Measurements from ENCODE around the gene KCND2.

KCND2 gene

GRCh38 chr7:120738816-120739215 lies 465.8 kb downstream of the KCND2 start:
- Histone ChIP-seq H3K27ac (ENCODE audit: low read depth, low read length, poor library complexity, severe bottlenecking) (no peak overlapping the region), H4K20me1 (ENCODE audit: insufficient read depth, low read length) (no peaks in the 10 kb centered on the region), H2AFZ (ENCODE audit: low read length) (no peak overlapping the region), H3K27me3 (ENCODE audit: insufficient read depth, low read length) (no peaks in the 10 kb centered on the region), H3F3A (ENCODE audit: insufficient read depth, low read length) (no peaks in the 10 kb centered on the region), H3K9ac (ENCODE audit: low read length) (no peak overlapping the region), H3K4me2 (ENCODE audit: low read length) (no peak overlapping the region), H3K4me1 (ENCODE audit: insufficient read depth, low read length, severe bottlenecking) (no peaks in the 10 kb centered on the region), H3K79me2 (ENCODE audit: insufficient read depth, low read length) (no peaks in the 10 kb centered on the region), H3K9me2 (ENCODE audit: low read depth, low read length) (no peaks in the 10 kb centered on the region), H3K4me3 (ENCODE audit: low read depth, low read length, poor library complexity, severe bottlenecking) (no peak overlapping the region), H3K36me3 (ENCODE audit: insufficient read depth, low read length) (no peaks in the 10 kb centered on the region), H3K9me3 (ENCODE audit: low read length) (no peaks in the 10 kb centered on the region)
- TF ChIP-seq CTCF (IDR thresholded peaks at IDR 0.05; ENCODE audit: low read length), result no peak
- no peak for TF ChIP-seq EZH2 (IDR thresholded peaks at IDR 0.05; ENCODE audit: borderline replicate concordance, low read length)

- Histone ChIP-seq H3K27me3 (ENCODE audit: insufficient read depth, low read length) (no peaks in the 10 kb centered on the region), H3K36me3 (ENCODE audit: insufficient read depth, low read length) (no peaks in the 10 kb centered on the region), H2AFZ (ENCODE audit: low read length) (no peak overlapping the region), H3K9ac (ENCODE audit: low read length) (no peak overlapping the region), H3K4me3 (ENCODE audit: low read depth, low read length, poor library complexity, severe bottlenecking) (no peak overlapping the region), H3F3A (ENCODE audit: insufficient read depth, low read length) (no peaks in the 10 kb centered on the region), H4K20me1 (ENCODE audit: insufficient read depth, low read length) (no peaks in the 10 kb centered on the region), H3K27ac (ENCODE audit: low read depth, low read length, poor library complexity, severe bottlenecking) (no peak overlapping the region), H3K79me2 (ENCODE audit: insufficient read depth, low read length) (no peaks in the 10 kb centered on the region), H3K9me2 (ENCODE audit: low read depth, low read length) (no peaks in the 10 kb centered on the region), H3K4me2 (ENCODE audit: low read length) (no peak overlapping the region), H3K4me1 (ENCODE audit: insufficient read depth, low read length, severe bottlenecking) (no peaks in the 10 kb centered on the region), H3K9me3 (ENCODE audit: low read length) (no peaks in the 10 kb centered on the region)
- TF ChIP-seq EZH2 (IDR thresholded peaks at IDR 0.05; ENCODE audit: borderline replicate concordance, low read length), result no peak
- no peak for TF ChIP-seq CTCF (IDR thresholded peaks at IDR 0.05; ENCODE audit: low read length)
Observed at GRCh38 chr7:120740348-120740747, 467.4 kb downstream of the KCND2 start.

GRCh38 chr7:120741371-120742042 lies 468.5 kb downstream of the KCND2 start:
- TF ChIP-seq EZH2 (IDR thresholded peaks at IDR 0.05; ENCODE audit: borderline replicate concordance, low read length) (no peak), CTCF (IDR thresholded peaks at IDR 0.05; ENCODE audit: low read length) (no peak)
- Histone ChIP-seq H2AFZ (ENCODE audit: low read length) (no peak overlapping the region), H3K27ac (ENCODE audit: low read depth, low read length, poor library complexity, severe bottlenecking) (no peak overlapping the region), H3K4me1 (ENCODE audit: insufficient read depth, low read length, severe bottlenecking) (no peaks in the 10 kb centered on the region), H3K4me2 (ENCODE audit: low read length) (no peak overlapping the region), H3K36me3 (ENCODE audit: insufficient read depth, low read length) (no peaks in the 10 kb centered on the region), H3K9me3 (ENCODE audit: low read length) (no peaks in the 10 kb centered on the region), H3K9ac (ENCODE audit: low read length) (no peak overlapping the region), H3F3A (ENCODE audit: insufficient read depth, low read length) (no peaks in the 10 kb centered on the region), H4K20me1 (ENCODE audit: insufficient read depth, low read length) (no peaks in the 10 kb centered on the region), H3K4me3 (ENCODE audit: low read depth, low read length, poor library complexity, severe bottlenecking) (no peak overlapping the region), H3K9me2 (ENCODE audit: low read depth, low read length) (no peaks in the 10 kb centered on the region), H3K27me3 (ENCODE audit: insufficient read depth, low read length) (no peaks in the 10 kb centered on the region), H3K79me2 (ENCODE audit: insufficient read depth, low read length) (no peaks in the 10 kb centered on the region)
